ENCODE data around the gene OPTN. TPM values are rescaled to one million over a fixed set of nuclear protein-coding genes. Genes with fewer than 3 reads are reported as not detected.
"Not testable (repeated sequence)": the region's sequence is repeated elsewhere in the genome, so short reads cannot be mapped to it uniquely, and the experiment has no call there.

Gene OPTN
- total RNA-seq, 1 donor from 2014 or later, result 70.9 TPM

DNA sequence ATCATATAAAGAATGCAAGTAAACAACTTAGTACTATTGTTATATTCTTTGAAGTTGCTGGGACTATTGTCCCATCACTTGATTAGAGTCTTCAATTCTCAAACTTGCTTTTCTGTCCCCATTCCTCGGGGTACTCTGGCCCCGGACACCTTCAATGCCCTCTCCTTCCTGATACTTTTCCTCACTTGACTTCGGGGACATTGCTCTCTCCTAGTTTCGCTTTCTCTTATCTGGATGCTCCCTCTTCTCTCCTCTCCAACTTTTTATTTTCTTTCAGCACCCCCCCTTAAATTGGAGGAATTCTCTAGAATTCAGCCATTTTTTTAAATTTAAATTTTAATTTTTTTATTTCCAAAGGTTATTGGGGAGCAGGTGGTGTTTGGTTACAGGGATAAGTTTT is 10.6 kb upstream of the OPTN start:
- DNase-seq (ENCODE audit: low read depth in 2 of 2), result no peak

DNA sequence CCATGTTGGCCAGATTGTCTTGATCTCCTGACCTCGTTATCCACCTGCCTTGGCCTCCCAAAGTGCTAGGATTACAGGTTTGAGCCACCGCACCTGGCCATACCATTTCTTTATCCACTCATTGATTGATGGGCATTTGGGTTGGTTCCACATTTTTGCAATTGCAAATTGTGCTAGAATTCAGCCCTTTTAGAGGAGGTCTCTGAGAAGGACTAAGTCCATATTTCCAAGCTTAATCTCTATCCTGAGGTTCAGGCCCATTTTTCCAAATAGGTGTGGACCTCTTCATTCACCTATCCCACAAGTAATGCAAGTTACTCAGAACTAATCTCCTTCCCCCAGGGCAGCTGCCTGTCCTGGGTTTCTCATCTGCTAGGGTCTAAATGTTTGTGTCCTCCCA is 9.7 kb upstream of the OPTN start:
- no peak for DNase-seq (ENCODE audit: low read depth in 2 of 2)

DNA sequence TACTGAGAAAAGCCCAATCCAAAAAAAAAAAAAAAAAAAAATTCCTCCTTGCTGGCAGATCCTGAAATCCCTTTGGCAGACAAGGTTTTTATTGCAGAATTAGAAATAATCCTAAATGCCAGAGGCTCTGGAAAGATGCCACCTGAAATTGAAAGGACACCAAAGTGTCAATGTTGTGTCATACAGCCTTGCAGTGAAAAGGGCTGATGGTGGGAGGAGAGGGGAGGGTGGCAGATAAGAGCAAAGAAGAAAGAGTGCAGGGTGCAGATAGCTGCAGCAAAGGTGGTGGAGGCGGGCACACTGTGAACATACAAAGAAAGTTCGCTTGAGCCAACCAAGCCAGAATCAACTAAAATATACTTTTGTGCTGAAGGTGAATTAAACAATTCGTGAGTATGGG is 8.2 kb upstream of the OPTN start:
- no peak for DNase-seq (ENCODE audit: low read depth in 2 of 2)

DNA sequence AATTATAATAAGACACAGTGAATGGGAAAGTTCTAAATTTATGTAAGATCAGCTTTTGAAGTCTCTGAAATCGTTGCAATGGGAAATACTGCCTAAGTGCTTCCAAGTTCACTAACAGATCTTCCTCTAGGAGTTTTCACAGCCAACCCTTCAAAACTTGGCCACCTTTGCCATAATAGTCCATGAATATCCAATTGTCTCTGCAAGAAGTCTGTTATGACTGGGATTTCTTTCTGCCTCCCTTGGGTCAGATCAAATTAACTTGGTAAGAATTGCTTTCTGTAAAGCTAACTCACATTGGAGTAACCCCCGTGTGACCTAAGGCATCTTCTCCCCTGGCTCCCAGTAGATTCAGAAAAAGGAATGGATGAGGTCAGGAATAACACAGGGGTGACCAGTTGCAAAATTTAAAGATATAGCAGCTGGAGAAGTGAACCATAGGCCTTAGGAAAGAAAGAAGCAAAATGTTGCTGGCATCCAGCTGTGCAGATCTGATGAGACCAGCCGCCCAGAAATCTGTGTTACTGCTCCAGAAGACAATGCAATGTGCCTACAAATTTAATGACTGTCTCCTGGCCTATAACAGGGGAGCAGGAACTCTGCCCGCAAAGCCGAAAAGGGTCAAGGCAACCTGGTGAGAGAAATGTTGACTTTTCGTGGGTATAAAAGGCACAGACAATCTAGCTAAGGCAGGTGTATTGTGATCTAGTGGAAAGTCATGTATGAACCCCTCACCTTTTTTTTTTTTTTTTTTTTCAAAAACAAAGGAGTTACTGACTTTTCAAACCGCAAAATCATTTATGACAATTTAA is 7.5 kb upstream of the OPTN start:
- no peak for DNase-seq (ENCODE audit: low read depth in 2 of 2)

DNA sequence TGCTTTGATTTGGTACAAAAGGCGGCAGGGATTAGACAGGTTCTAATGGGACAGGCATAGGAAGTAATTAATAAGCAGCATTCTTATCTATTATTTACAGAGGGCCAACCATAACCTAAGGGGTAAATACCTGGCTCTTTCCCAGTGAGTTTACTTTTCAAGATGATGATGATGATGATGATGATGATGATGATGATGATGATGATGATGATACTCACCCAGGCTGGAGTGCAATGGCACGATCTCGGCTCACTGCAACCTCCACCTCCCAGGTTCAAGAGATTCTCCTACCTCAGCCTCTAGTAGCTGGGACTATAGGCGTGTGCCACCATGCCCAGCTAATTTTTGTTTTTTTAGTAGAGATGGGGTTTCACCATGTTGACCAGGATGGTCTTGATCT is 5.9 kb upstream of the OPTN start:
- DNase-seq (ENCODE audit: low read depth in 2 of 2), result not testable (repeated sequence)

DNA sequence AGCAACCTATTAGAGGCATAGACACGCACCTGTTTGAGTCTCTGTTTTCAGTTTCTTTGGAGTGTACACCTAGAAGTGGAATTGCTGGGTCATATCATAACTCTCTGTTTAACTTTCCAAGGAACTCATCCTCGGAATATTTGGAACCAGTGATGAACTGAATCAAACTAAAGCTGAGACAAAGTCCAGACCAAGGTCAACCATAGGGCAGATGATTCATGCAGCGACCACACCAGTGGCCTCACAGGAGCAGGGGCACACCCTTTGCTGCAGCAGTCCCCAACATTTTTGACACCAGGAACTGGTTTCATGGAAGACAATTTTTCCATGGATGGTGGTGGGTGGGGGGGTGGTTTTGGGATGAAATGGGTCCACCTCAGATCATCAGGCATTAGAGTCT is 4.9 kb upstream of the OPTN start:
- no peak for DNase-seq (ENCODE audit: low read depth in 2 of 2)

DNA sequence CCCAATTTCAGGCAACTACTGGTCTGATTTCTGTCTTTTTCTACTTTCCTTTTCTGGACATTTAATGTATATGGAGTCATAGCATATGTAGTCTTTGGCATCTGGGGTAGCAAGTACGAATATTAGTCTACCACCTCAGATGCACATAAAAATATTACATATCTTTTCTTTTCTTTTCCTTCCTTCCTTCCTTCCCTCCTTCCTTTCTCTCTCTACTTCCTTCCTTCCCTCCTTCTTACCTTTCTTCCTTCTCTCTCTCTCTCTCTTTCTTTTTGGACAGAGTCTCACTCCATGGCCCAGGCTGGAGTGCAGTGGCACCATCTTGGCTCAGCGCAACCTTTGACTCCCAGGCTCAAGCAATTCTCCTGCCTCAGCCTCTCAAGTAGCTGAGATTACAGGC is 4.0 kb upstream of the OPTN start:
- no peak for DNase-seq (ENCODE audit: low read depth in 2 of 2)

DNA sequence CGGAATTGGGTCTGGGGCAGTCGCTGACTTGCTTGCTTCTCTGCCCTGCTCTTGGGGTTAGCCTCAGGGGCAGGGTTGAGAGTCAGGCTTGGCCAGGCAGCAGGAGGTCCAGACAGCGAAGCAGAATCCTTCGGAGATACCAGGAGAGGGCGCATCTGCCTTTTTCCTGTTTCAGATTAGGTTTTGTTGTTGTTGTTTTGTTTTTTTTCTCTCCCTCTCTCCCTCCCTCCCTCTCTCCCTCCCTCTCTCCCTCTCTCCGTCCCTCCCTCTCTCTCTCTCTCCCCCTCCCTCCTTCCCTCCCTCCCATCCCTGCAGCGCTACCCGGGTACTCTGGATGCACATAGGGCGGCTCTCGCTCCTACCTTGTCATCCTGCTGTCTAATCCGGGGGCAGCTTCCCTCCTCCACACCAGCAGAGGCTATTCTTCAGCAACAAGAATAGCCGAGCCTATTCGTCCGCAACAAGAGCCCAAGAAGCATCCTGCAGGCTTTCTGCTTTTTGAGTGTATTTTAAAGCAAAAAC is 758 bp upstream of the OPTN start:
- peak; percentile 24 to 51 for DNase-seq (ENCODE audit: low read depth in 2 of 2)

DNA sequence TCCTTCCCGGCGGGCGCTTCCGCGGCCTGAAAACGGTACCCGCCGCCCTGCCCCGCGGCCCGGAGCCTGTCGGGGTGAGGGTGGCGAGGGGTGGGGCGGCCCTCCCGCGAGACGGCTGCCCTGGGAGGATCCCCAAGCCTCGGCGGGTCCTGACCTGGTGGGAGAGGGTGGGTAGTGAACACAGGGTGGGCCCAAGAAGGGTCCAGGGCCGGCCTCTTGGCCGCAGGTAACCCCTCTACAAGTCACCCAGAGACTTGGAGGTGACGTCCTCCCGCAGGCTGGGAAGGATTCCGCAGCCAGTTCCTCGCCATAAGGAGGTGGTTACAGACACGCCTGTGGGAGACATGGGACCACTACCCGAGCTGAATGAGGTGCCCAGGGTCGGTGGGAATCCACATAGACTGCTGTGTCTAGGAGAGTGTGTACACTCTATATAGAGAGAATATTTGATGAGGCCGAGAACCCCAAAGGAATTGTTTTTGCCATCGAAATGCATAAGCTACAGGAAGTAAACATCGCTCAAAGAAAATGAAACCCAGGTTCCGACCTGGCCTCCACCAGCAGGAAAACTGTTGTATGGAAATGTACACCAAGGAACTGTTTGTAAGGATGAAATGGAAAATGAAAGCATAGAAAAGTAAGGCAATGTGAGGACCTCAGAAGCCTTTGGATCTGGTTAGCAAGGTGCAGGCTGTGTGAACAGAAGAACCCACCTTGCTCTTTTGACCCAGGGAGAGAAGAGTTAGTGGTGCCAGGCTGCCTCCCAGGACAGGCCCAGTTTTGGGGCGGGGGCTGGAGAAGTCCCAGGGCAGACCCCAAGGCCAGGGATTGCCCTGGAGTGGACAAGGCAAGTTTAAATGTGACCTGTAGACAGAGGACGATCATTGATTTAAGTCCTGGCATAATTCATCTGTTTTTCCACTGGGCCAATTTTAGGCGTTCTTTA is 659 bp downstream of the OPTN start:
- DNase-seq (ENCODE audit: low read depth in 2 of 2), result peak in 1 of 2 donors; percentile 47

DNA sequence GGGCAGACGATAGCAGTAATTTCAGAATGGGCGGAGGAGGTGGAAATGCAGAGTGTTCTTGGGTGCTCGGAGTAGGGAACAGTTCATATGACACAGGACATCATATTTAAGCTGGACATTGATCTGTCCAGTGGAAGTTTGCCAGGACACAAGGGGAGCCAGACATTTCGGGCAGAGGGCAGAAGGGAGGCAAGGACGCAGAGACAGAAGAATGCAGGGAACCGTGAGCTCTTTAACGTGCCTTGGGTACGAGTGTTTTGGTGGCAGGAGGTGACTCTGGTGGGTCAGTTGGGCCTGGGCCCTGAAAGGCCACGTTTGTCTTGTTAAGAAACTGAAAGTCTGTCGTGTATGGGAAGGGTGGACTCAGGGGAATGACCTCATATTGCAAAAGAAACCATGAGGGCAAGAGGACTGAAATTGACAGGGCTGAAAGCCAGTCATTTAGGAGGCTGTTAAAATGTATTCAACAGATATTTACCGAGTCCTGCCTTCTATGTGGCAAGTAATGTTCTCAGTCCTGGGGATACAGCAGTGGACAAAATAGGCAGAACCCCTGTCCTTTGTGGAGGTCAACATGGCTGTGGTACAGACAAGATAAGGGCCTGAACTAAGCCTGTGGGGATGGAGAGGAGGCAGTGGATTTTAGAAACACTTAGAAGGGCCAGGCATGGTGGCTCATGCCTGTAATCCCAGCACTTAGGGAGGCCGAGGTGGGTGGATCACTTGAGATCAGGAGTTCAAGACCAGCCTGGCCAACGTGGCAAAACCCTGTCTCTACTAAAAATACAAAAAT is 2.2 kb downstream of the OPTN start:
- DNase-seq (ENCODE audit: low read depth in 2 of 2), result peak in 1 of 2 donors; percentile 30

DNA sequence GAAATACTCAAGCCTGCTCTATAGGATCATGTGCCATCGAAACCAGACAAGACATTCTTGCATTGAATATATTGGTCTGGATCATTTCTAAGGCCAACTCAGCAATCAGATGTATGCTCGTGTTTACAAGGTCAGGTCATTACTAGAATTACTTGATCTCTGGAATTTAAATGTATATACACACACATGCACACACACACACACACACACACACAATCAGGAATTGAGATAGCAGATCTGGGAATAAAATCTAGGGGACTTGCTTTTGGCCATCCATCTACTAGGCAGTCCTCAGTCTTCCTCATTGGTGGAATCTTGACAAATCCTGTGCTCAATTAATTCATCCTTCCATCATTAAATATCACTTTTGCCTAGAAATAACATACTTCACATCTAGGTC is 3.6 kb downstream of the OPTN start:
- no peak for DNase-seq (ENCODE audit: low read depth in 2 of 2)

DNA sequence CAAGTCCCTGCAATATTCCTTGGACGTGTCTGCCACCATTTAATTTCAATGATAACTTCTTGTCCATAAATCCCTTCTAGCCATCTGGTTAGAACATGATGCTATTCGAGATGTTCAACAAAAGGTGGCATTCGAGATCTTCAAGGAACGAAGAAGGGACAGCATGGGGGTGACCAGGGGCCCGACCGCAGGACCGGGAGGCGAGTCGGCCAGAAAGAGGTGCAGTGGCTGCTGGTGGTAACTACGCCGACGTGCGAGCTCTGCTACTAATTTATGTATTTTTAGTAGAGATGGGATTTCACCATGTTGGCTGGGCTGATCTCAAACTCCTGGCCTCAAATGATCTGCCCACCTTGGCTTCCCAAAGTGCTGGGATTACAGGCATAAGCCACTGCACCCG is 4.7 kb downstream of the OPTN start:
- no peak for DNase-seq (ENCODE audit: low read depth in 2 of 2)

DNA sequence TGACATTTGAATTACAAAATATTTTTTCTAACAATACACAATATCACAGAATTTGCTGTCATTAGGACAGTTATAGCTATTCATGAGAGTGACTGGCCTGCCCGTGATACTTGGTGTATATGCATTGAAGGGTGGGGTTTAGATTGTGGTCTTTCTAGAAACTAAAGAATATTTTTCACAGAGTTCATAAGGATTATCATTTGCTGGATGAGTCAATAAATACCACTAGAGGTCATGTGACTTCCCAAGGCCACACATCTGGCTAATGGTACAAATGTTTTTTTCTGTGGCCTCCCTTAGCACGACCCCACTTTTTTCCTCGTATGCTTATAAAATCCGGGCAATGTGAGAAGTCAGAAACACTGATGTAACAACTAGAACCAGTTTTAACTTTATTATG is 5.2 kb downstream of the OPTN start:
- no peak for DNase-seq (ENCODE audit: low read depth in 2 of 2)

DNA sequence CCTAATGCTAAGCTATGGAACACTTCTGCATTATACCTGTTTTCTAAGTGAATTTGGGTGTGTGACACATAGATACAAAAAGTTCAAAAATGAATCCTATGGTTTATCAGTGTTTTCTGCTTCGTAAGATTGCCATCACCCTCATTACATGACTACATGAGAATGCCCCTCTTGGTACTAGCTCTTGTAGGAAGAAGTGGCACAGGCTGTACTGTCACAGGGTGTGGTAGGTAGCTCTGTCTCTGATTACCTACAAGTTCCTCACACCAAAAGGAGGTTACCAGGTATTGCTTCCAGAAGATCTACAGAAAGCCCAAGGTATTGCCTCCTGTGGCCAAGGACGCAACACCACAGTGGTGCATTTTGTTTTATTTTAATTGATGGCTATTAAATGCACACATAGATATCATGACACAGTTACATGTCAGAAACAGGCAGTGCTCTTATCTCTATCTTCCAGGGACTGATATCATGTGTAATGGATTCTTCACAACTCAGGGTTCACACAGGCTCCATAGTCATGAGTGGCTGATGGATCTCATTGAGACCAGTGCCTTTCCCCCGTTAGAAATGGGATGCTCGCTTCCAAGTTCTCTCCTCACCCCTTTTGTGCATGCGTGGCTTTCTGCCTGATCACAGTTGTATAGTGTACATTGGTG is 6.6 kb downstream of the OPTN start:
- DNase-seq (ENCODE audit: low read depth in 2 of 2), result no peak

DNA sequence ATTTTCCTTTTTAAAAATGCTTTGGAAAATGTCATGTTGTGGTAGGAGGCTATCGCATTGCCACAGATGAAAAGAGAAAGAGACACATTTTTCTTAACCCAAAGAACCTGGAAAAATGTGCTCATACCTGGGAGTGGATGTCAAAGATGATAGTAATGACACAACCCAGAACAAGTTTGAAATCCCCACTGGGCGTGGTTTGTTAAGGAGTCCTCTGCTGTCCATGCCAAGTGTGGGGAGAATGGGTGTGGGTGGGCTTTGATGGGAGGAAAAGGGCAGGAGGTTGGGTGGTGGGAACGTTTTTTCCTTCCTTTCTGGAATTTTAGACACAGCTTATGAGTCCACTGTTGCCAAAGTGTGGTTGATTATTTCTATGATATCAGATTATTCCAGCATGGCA is 10.9 kb downstream of the OPTN start:
- no peak for DNase-seq (ENCODE audit: low read depth in 2 of 2)

DNA sequence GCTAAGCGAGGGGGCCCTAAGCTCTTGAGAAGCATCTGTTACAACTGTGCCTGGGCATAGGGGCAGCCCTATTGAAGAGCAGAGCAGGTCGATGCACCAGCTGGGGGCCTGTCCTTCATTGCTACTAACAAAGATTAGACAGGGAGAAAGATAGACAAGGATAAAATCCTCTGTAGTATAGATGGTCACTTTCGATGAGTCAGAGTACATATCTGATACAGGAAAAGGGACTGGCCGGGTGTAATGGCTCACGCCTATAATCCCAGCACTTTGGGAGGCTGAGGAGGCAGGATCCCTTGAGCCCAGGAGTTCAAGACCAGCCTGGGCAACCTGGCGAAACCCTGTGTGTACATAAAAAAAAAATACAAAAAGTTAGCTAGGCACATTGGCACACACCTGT is 13.6 kb downstream of the OPTN start:
- DNase-seq (ENCODE audit: low read depth in 2 of 2), result no peak

DNA sequence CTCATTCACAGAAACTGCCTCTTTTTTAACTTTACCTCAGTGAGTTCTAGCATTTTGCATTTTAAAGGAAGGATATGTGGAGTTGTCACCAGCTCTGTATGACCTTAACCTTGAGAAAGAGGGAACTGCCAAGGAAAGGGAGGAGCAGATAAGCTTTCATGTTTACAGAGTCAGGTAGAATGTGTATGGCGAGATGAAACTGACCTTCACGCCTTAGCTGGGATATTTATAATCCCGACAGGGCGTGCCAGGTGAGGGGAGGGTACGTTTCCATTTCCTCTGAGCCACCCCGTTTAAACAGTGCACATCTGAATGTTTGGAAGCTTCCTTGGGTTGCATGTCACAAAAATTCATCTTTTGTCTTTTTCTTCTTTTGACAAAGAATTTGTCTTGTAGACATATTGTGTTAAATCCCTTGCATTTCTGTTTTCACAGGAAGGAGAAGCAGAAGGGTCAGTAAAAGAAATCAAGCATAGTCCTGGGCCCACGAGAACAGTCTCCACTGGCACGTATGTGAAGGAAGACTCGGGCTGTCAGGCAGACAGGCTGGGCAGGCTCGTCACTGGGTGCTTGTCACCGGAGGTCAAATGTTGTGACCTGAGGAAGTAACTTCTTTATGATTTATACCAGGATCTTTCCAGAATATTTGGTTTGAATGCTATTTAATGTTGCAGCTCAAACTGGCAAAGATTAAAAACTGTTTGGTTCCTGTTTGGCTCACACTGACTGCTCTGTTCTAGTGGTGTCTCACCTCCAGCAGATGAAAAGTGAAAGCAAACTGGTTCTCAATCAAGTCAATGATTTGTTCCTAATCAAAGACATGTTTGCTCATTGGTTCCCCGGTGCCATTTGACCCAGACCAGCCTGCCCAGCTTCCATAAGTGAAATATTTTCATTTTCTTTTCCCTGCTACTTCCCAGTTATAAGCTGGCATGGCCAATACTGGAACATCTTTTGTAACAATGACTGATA is 16.2 kb downstream of the OPTN start:
- DNase-seq (ENCODE audit: low read depth in 2 of 2), result no peak

DNA sequence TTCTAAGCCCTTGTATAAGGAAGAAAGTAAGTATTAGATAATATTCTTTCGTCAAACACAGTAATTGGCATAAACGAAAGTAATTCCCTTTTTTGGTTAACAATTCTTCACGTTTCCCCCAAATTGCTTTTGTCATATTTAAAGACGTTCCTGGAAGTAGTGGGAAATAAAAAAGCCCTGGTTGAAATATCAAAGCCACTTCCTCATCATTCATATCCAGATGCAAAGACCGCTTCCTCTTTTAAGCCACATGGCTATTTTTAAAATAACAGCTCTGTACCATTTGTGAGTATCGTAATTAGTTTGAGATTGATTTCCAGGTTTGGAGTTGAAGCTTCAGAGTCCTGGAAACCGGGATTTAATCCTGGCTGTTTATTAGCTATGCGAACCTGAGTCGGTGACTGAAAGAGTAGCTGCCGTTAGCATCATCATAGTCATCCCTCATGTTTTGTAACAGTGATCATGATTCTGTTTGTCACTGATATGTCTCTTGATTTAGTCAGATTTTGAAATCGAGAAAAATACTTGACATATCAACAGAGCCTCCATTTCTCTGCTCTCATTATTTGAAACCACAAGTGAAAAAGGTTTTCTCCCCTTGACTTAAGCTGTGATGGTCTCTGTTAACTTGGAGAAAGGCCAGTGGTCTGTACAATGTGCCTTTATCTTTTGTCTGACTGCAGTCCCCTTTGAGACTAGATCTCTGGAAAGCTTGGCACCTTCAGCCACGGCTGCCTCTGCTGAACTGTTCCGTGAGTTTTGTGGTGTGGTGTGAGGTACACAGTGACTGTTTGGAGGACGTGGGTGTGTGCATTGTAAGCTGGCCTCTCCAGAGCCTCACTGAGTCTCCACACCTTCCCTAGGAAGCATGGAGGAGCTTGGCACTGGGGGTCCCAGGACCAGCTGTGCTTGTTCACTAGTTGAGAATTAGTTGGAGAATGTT is 18.1 kb downstream of the OPTN start:
- no peak for DNase-seq (ENCODE audit: low read depth in 2 of 2)
